ENCODE data around the gene CHD3. TPM values are rescaled to one million over a fixed set of nuclear protein-coding genes. Genes with fewer than 3 reads are reported as not detected.

The CHD3 gene
- total RNA-seq, result 67.2 and 79.1 TPM in 2 replicates

GRCh38 chr17:7888184-7888920 lies at the start of gene CHD3:
Gene CHD3, plus strand, starts transcription at chr17:7888789. Its CDS starts 212 bp downstream, at chr17:7889001.

GRCh38 chr17:7854851-7855659 lies 33.5 kb upstream of the CHD3 start, which contains the start of gene TMEM88:
Gene TMEM88, plus strand, starts transcription at chr17:7855066. Its CDS starts 9 bp downstream, at chr17:7855075.

GRCh38 chr17:7856811-7857712 lies 31.5 kb upstream of the CHD3 start, which contains the start of gene NAA38:
Gene NAA38, minus strand, starts transcription at chr17:7857559. Its CDS starts 96 bp downstream, at chr17:7857463.

GRCh38 chr17:7857713-7858521 lies 30.7 kb upstream of the CHD3 start, which contains the start of gene CYB5D1:
Gene CYB5D1, plus strand, starts transcription at chr17:7858003. Its CDS starts 132 bp downstream, at chr17:7858135.

GRCh38 chr17:7915611-7916384 lies 27.2 kb downstream of the CHD3 start, which contains the start of gene RNF227:
Gene RNF227, minus strand, starts transcription at chr17:7916289. Its CDS starts 94 bp downstream, at chr17:7916195.

GRCh38 chr17:7929158-7930023 lies 40.8 kb downstream of the CHD3 start, which contains the start of gene KCNAB3:
Gene KCNAB3, minus strand, starts transcription at chr17:7929856. Its CDS starts 421 bp downstream, at chr17:7929435.

GRCh38 chr17:7931709-7932482 lies 43.3 kb downstream of the CHD3 start, which contains the start of the genes CNTROB and TRAPPC1:
Gene CNTROB, plus strand, starts transcription at chr17:7932206. Its CDS starts 874 bp downstream, at chr17:7933080.
Gene TRAPPC1, minus strand, starts transcription at chr17:7931946. Its CDS starts 117 bp downstream, at chr17:7931829.

Other genes starting within 250 kb of the CHD3 start
- not detected in 2 replicates for gene ATP1B2, start 237.9 kb upstream of the CHD3 start, total RNA-seq
- gene TP53, start 201.3 kb upstream of the CHD3 start, total RNA-seq, result 47.3 and 58.3 TPM in 2 replicates
- gene WRAP53, start 200.3 kb upstream of the CHD3 start, total RNA-seq, result 9.3 and 13.6 TPM in 2 replicates
- 2.0 and 2.6 TPM in 2 replicates for gene EFNB3, start 183.6 kb upstream of the CHD3 start, total RNA-seq
- gene DNAH2, start 171.0 kb upstream of the CHD3 start, total RNA-seq, result 0.21 and 0.33 TPM in 2 replicates
- gene KDM6B, start 54.6 kb upstream of the CHD3 start, total RNA-seq, result 7.7 and 8.0 TPM in 2 replicates
- 0.63 TPM in 1 of 2 replicates, not detected in the other for gene TMEM88, start 33.7 kb upstream of the CHD3 start, total RNA-seq
- 72.6 and 78.8 TPM in 2 replicates for gene NAA38, start 31.2 kb upstream of the CHD3 start, total RNA-seq
- 6.5 and 7.0 TPM in 2 replicates for gene CYB5D1, start 30.8 kb upstream of the CHD3 start, total RNA-seq
- 1.9 and 4.2 TPM in 2 replicates for gene RNF227, start 27.5 kb downstream of the CHD3 start, total RNA-seq
- gene KCNAB3, start 41.1 kb downstream of the CHD3 start, total RNA-seq, result 0.21 and 0.33 TPM in 2 replicates
- gene TRAPPC1, start 43.2 kb downstream of the CHD3 start, total RNA-seq, result 88.2 and 93.5 TPM in 2 replicates
- 17.9 and 20.2 TPM in 2 replicates for gene CNTROB, start 43.4 kb downstream of the CHD3 start, total RNA-seq
- gene GUCY2D, start 113.8 kb downstream of the CHD3 start, total RNA-seq, result 0.14 and 0.84 TPM in 2 replicates
- 50.2 and 69.3 TPM in 2 replicates for gene ALOX15B, start 150.3 kb downstream of the CHD3 start, total RNA-seq
- 1.1 and 3.5 TPM in 2 replicates for gene ALOX12B, start 198.9 kb downstream of the CHD3 start, total RNA-seq
- gene ALOXE3, start 229.7 kb downstream of the CHD3 start, total RNA-seq, result 2.1 and 3.2 TPM in 2 replicates
- gene HES7, start 235.3 kb downstream of the CHD3 start, total RNA-seq, result 1.8 and 1.9 TPM in 2 replicates

Data from airway epithelial cell (primary cell).